AG04450 (cell line): ENCODE data around the gene CNPY2. TPM values are rescaled to one million over a fixed set of nuclear protein-coding genes. Genes with fewer than 3 reads are reported as not detected.
"Not testable (repeated sequence)": the region's sequence is repeated elsewhere in the genome, so short reads cannot be mapped to it uniquely, and the experiment has no call there.

Experiments
- CTCF ChIA-PET: fragments of 300-600, 350-600 bp; formaldehyde crosslinking; extraction: SDS; loops from one replicate; lab custom pipeline; 2022; ENCODE audit warnings: antibody characterized with exemption, inconsistent platforms; lab: Charles Lee
- POLR2A ChIA-PET: fragments of 350-600 bp; formaldehyde crosslinking; extraction: SDS; loops from one replicate; lab custom pipeline; 2021; ENCODE audit warnings: antibody characterized with exemption, inconsistent platforms; lab: Yijun Ruan, JAX
- DNase-seq: peaks from one replicate; pipeline ENCODE4 v3.0.0-alpha.2; 2011; ENCODE audit warnings: low read depth, low spot score
- H3K27ac ChIP-seq: one replicate; pipeline ENCODE4 v1.5.1; 2012; ENCODE audit warnings: low read depth, low read length, control low read depth
- H3K27me3 ChIP-seq: one replicate; pipeline ENCODE4 v1.6.0; 2012; ENCODE audit warnings: low read length; ENCODE audit not compliant: control insufficient read depth, insufficient read depth
- H3K4me3 ChIP-seq: 2 replicates; pipeline ENCODE4 v1.5.1; 2011; ENCODE audit warnings: mild to moderate bottlenecking, low read depth, low read length, control low read depth
- H3K9me3 ChIP-seq: 2 replicates; pipeline ENCODE4 v1.5.1; 2012; ENCODE audit warnings: low read length; ENCODE audit not compliant: control insufficient read depth, insufficient read depth
- CTCF ChIP-seq: IDR thresholded peaks from 2 replicates; pipeline ENCODE4 v1.5.1; 2011; ENCODE audit warnings: low read depth, low read length, control low read depth, inconsistent platforms
- polyA plus RNA-seq: library from polyadenylated mRNA; depleted of rRNA; stranded (reverse); fragments of >200 nt; gene quantifications from 2 replicates; pipeline ENCODE4 v1.2.3, GENCODE V29; 2011

CNPY2 gene
- polyA plus RNA-seq, 1 experiment: 186 TPM

GRCh38 chr12:56358836-56359532 is 43.2 kb upstream of the CNPY2 start:
- POLR2A ChIA-PET: interaction anchor here (0.5 to 3.2 kb wide), 12 partner anchors 10 to 278 kb away, joined by 3 to 21 read pairs (median 7); partner anchors contain the start of genes CNPY2, PA2G4, RNF41 and TIMELESS
- DNase-seq: peak; percentile 71
- H3K4me3 ChIP-seq: peak overlapping the region; percentile 98
- TF ChIP-seq CTCF: 0 out of 2 replicates have a peak, but pooled peaks have one; percentile 3
- CTCF ChIA-PET: interaction anchor here (0.6 to 4.0 kb wide), 6 partner anchors 88 to 278 kb away, joined by 3 to 54 read pairs (median 5); partner anchors contain the start of gene ZC3H10
- H3K27me3 ChIP-seq: no peaks in the 10 kb centered on the region
- H3K27ac ChIP-seq: peak overlapping the region; percentile 94
- H3K9me3 ChIP-seq: no peaks in the 10 kb centered on the region

- no peaks in the 10 kb centered on the region for H3K27me3 ChIP-seq
- H3K27ac ChIP-seq: no peak overlapping the region
- no peak overlapping the region for H3K4me3 ChIP-seq
- DNase-seq: no peak
- CTCF ChIA-PET: no interaction called here
- POLR2A ChIA-PET: interaction anchor here (0.5 kb wide), 1 partner anchor 299 kb away, joined by 3 read pairs; no protein-coding TSS in a partner anchor
- TF ChIP-seq CTCF: no peak
- H3K9me3 ChIP-seq: no peaks in the 10 kb centered on the region
Measured at GRCh38 chr12:56351325-56351724, 35.5 kb upstream of the CNPY2 start.

GRCh38 chr12:56350662-56351061 is 34.9 kb upstream of the CNPY2 start:
- ChIA-PET CTCF (no interaction called here), POLR2A (no interaction called here)
- H3K4me3 ChIP-seq: no peak overlapping the region
- no peak for TF ChIP-seq CTCF
- DNase-seq: no peak
- no peaks in the 10 kb centered on the region for H3K27me3 ChIP-seq
- no peak overlapping the region for H3K27ac ChIP-seq
- H3K9me3 ChIP-seq: no peaks in the 10 kb centered on the region

- CTCF ChIA-PET: interaction anchor here (0.8 to 1.0 kb wide), 2 partner anchors 14 to 115 kb away, joined by 3 read pairs; no protein-coding TSS in a partner anchor
- POLR2A ChIA-PET: interaction anchor here (1.0 to 1.4 kb wide), 2 partner anchors 10 to 11 kb away, joined by 3 read pairs; no protein-coding TSS in a partner anchor
Measured at GRCh38 chr12:56348776-56349175, 33.0 kb upstream of the CNPY2 start.

GRCh38 chr12:56347255-56347654 is 31.5 kb upstream of the CNPY2 start:
- H3K27ac ChIP-seq, H3K4me3 ChIP-seq, POLR2A ChIA-PET, H3K9me3 ChIP-seq, CTCF ChIA-PET, H3K27me3 ChIP-seq, DNase-seq: not testable (repeated sequence)

More at GRCh38 chr12:56348776-56349175, 33.0 kb upstream of the CNPY2 start:
- H3K9me3 ChIP-seq: no peaks in the 10 kb centered on the region
- H3K27ac ChIP-seq: no peak overlapping the region
- TF ChIP-seq CTCF: no peak
- H3K27me3 ChIP-seq: no peaks in the 10 kb centered on the region
- no peak overlapping the region for H3K4me3 ChIP-seq
- DNase-seq: no peak
